Transverse colon (tissue), 4 donors: ENCODE measurements around the gene CMTM2. TPM values are rescaled to one million over a fixed set of nuclear protein-coding genes. Genes with fewer than 3 reads are reported as not detected.
"Not testable (repeated sequence)": the region's sequence is repeated elsewhere in the genome, so short reads cannot be mapped to it uniquely, and the experiment has no call there.

ENCODE experiments used
- DNase-seq: peaks from one replicate; pipeline ENCODE4 v3.0.0-alpha.2; 2019
- H3K27ac ChIP-seq, 4 donors: fragments of 200-600 bp; sonication (generic); 2 replicates each; pipeline ENCODE4 v1.5.1; 2016 to 2018; ENCODE audit warnings: inconsistent platforms in 4 of 4
- H3K27me3 ChIP-seq: fragments of 200-600 bp; sonication (generic); 2 replicates; pipeline ENCODE4 v1.5.1; 2017; ENCODE audit warnings: inconsistent platforms
- H3K36me3 ChIP-seq, 4 donors: fragments of 200-600 bp; sonication (generic); 2 replicates each; pipeline ENCODE4 v1.5.1; 2017 to 2019; ENCODE audit warnings: inconsistent platforms in 4 of 4
- H3K4me1 ChIP-seq, 4 donors: fragments of 200-600 bp; sonication (generic); 2 replicates each; pipeline ENCODE4 v1.5.1; 2017 to 2020; ENCODE audit warnings: inconsistent platforms in 4 of 4
- H3K4me3 ChIP-seq, 4 donors: fragments of 200-600 bp; sonication (generic); 1 replicate in 1 of 4; 2 replicates in 3 of 4; pipeline versions ENCODE4 v1.5.1 to v1.6.1; 2017 to 2019; ENCODE audit warnings: inconsistent platforms in 4 of 4
- H3K9me3 ChIP-seq, 2 donors: fragments of 200-600 bp; sonication (generic); 2 replicates each; pipeline ENCODE4 v1.5.1; 2017 to 2019; ENCODE audit warnings: inconsistent platforms in 2 of 2
- CTCF ChIP-seq, 5 experiments: fragments of 200-600 bp in 3 of 5; fragments of 450-650 bp in 2 of 5; sonication (generic) in 3 of 5; IDR thresholded peaks; 1 replicate in 2 of 5; 2 replicates in 3 of 5; pipeline ENCODE4 v1.5.1; 2016 to 2017; ENCODE audit warnings: antibody characterized with exemption in 5 of 5, inconsistent platforms in 3 of 5, mild to moderate bottlenecking in 2 of 5, moderate library complexity in 1 of 5
- EP300 ChIP-seq: sonication (generic); formaldehyde crosslinking; IDR thresholded peaks from one replicate; pipeline ENCODE4 v1.6.1; 2017; ENCODE audit warnings: antibody characterized with exemption, low read depth
- POLR2A ChIP-seq: fragments of 450-650 bp; IDR thresholded peaks from one replicate; pipeline ENCODE4 v1.6.1; 2016; ENCODE audit warnings: antibody characterized with exemption, mild to moderate bottlenecking, moderate library complexity
- POLR2AphosphoS5 ChIP-seq, 3 donors: sonication (generic); formaldehyde crosslinking; IDR thresholded peaks; one replicate each; pipeline ENCODE4 v1.6.1; 2016; ENCODE audit warnings: antibody characterized with exemption in 3 of 3
- WGBS, 2 donors: methylation state at CpG; one replicate each; pipeline ENCODE4 v1.1.5; 2018; ENCODE audit warnings: low coverage in 1 of 2; 5-methylcytosine and 5-hydroxymethylcytosine counted together
- in situ Hi-C, 4 donors: fragments of 200-750 bp; cut with MboI; loops; one replicate each; pipeline versions ENCODE4 v1.15.0 to v1.15.1; 2017; ENCODE audit warnings: low sequenced_read_pairs in 3 of 4, low pct_ligation_motif_present in 1 of 4, low pct_unique_long_range_greater_than_20kb in 1 of 4
- intact Hi-C: fragments of 100-400 bp; cut with DNase I; formaldehyde crosslinking; loops from one replicate; pipeline ENCODE4 v1.15.1; 2023; ENCODE audit warnings: low total_unique reads
- total RNA-seq, 4 donors: library from RNA; depleted of rRNA; stranded (reverse); fragments of >200 nt; gene quantifications; one replicate each; pipeline ENCODE4 v1.1.0, GENCODE V29; 2016

The CMTM2 gene
- total RNA-seq, 4 donors from 2014 or later, result 0.48 TPM; not detected in 3

GRCh38 chr16:66562986-66563385 is 16.3 kb upstream of the CMTM2 start:
- 86 to 92% methylated on average over 2 of the region's 2 CpGs for WGBS, 2 donors
- Histone ChIP-seq H3K4me3 (no peak overlapping the region), H3K27me3 (no peaks in the 10 kb centered on the region), H3K36me3 (peaks cover 0 to 32% (median 5%) of the 10 kb centered on the region in 4 donors), H3K9me3 (no peaks in the 10 kb centered on the region), H3K4me1 (no peaks in the 10 kb centered on the region), H3K27ac (no peak overlapping the region)
- intact Hi-C loops (no loop called here), in situ Hi-C loops (no loop called here)
- no peak for DNase-seq
- TF ChIP-seq POLR2AphosphoS5 (IDR thresholded peaks at IDR 0.05) (no peak), CTCF (IDR thresholded peaks at IDR 0.05) (no peak), POLR2A (no peak), EP300 (no peak)

- 92 to 100% methylated on average over 1 to 2 of the region's 2 CpGs for WGBS, 2 donors
- TF ChIP-seq CTCF (IDR thresholded peaks at IDR 0.05) (no peak), POLR2AphosphoS5 (IDR thresholded peaks at IDR 0.05) (no peak), EP300 (no peak), POLR2A (no peak)
- Histone ChIP-seq H3K4me3 (no peak overlapping the region), H3K9me3 (no peaks in the 10 kb centered on the region), H3K4me1 (no peaks in the 10 kb centered on the region), H3K27me3 (no peaks in the 10 kb centered on the region), H3K27ac (no peak overlapping the region), H3K36me3 (peaks cover 0 to 27% (median 5%) of the 10 kb centered on the region in 4 donors)
- no peak for DNase-seq
- in situ Hi-C loops (no loop called here), intact Hi-C loops (no loop called here)
These were observed 15.5 kb upstream of the CMTM2 start for GRCh38 chr16:66563574-66564334.

GRCh38 chr16:66566051-66566901 is 13.0 kb upstream of the CMTM2 start, which contains the start of gene CMTM1:
CMTM1 (plus strand) TSS chr16:66566439; CDS start chr16:66566514, 75 bp downstream.
- Histone ChIP-seq H3K4me1 (peaks cover 0 to 11% (median 5%) of the 10 kb centered on the region in 4 donors), H3K9me3 (no peaks in the 10 kb centered on the region), H3K27ac (no peak within 1 kb of the TSS), H3K36me3 (peaks cover 0 to 27% (median 5%) of the 10 kb centered on the region in 4 donors), H3K4me3 (no peak within 1 kb of the TSS), H3K27me3 (no peaks in the 10 kb centered on the region)
- intact Hi-C loops, result no loop called here
- WGBS, 2 donors, result 92 to 98% methylated on average over 9 to 54 of the region's 54 CpGs
- DNase-seq, result no peak
- no peak for TF ChIP-seq POLR2AphosphoS5 (IDR thresholded peaks at IDR 0.05)
- no peak for TF ChIP-seq POLR2A
- TF ChIP-seq EP300, result no peak
- no peak for TF ChIP-seq CTCF (IDR thresholded peaks at IDR 0.05)
- in situ Hi-C loops, result no loop called here

GRCh38 chr16:66567270-66567669 is 12.0 kb upstream of the CMTM2 start:
- H3K4me3 ChIP-seq, H3K27ac ChIP-seq, DNase-seq, H3K9me3 ChIP-seq, H3K27me3 ChIP-seq, intact Hi-C loops, in situ Hi-C loops: not testable (repeated sequence)
- peaks cover 0 to 11% (median 5%) of the 10 kb centered on the region in 4 donors for H3K4me1 ChIP-seq
- 98 to 100% methylated on average over 3 of the region's 3 CpGs for whole genome bisulfite sequencing, 2 donors
- peaks cover 0 to 27% (median 5%) of the 10 kb centered on the region in 4 donors for H3K36me3 ChIP-seq
